Activated CD8-positive, alpha-beta T cell treated with anti-CD3 and anti-CD28 coated beads for 36 hours (primary cell): ENCODE data around the gene SPAG8. TPM values are rescaled to one million over a fixed set of nuclear protein-coding genes. Genes with fewer than 3 reads are reported as not detected.

Source experiments
- ATAC-seq: fragments of 200-7000 bp; cut with Tn5 transposase; one replicate; pipeline ENCODE4 v1.10.0; 2021; ENCODE audit warnings: mild to moderate bottlenecking, moderate library complexity
- CTCF ChIA-PET: fragments of 350-600 bp; sonication (Branson Sonifier 250); formaldehyde crosslinking; loops from one replicate; lab custom pipeline; 2021; ENCODE audit warnings: antibody characterized with exemption; lab: Charles Lee
- POLR2A ChIA-PET: fragments of 350-600 bp; sonication (Branson Sonifier 250); formaldehyde crosslinking; loops from one replicate; lab custom pipeline; 2021; ENCODE audit warnings: antibody characterized with exemption; lab: Charles Lee
- DNase-seq: peaks from one replicate; pipeline ENCODE4 v3.0.0-alpha.2; 2020
- H3K27ac Mint-ChIP-seq: one replicate; pipeline ENCODE4 v1.8.0; 2021; ENCODE audit warnings: mild to moderate bottlenecking, mixed read lengths
- H3K27me3 Mint-ChIP-seq: one replicate; pipeline ENCODE4 v1.8.0; 2021; ENCODE audit warnings: mixed read lengths
- H3K36me3 Mint-ChIP-seq: one replicate; pipeline ENCODE4 v1.8.0; 2021; ENCODE audit warnings: low read depth, mixed read lengths
- H3K4me1 Mint-ChIP-seq: one replicate; pipeline ENCODE4 v1.8.0; 2021; ENCODE audit warnings: low read depth, mixed read lengths
- H3K4me3 Mint-ChIP-seq: one replicate; pipeline ENCODE4 v1.8.0; 2021; ENCODE audit warnings: mild to moderate bottlenecking, moderate library complexity, mixed read lengths
- H3K9me3 Mint-ChIP-seq: one replicate; pipeline ENCODE4 v1.8.0; 2021; ENCODE audit warnings: mixed read lengths
- intact Hi-C: fragments of 100-400 bp; cut with micrococcal nuclease; formaldehyde crosslinking; loops from one replicate; pipeline ENCODE4 v1.10.0; 2022
- total RNA-seq, 2 experiments: library from RNA; stranded (reverse); gene quantifications; one replicate each; pipeline ENCODE4 v1.2.3, GENCODE V29; 2021
- TF ChIP-seq, protein P1 (sequence below): fragments of 200-600 bp; IDR thresholded peaks from one replicate; pipeline ENCODE4 v1.8.0; 2022; ENCODE audit warnings: antibody characterized with exemption, mild to moderate bottlenecking

SPAG8 gene
- total RNA-seq, 2 experiments from 2014 or later: 0.63 to 1.1 TPM

DNA sequence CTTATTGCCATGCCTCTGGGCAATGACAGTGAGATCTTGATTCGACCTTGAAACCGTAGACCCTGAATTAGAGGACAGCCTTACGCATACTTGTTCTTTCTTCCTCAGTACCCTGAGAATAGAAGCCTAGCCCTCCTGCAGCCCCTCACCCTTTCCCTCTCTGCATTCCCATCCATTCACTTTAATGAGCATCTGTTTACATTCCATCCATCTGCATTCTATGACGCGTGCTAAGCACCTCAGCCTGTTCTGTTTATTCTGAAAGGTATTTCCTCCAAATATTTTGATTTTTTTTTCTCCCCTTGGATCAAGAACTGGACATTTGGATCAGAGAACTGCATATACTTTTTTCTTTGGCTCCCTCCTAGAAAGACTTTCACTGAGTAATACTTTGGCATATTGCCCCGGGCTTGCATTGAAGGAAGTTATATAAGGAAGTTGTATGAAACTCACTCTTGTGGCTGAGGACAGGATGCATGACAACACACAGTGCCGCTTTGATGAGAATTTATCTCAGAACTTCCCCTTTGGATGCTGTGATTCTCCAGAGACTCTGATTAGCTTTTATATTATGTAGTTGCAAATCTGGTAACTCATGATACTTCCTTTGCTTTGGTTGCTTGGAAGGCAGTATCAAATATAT lies 32.7 kb upstream of the SPAG8 start:
- H3K4me1 Mint-ChIP-seq: peaks cover 39% of the 10 kb centered on the region
- DNase-seq (peak; percentile 37), ATAC-seq (no peak)
- intact Hi-C loops: no loop called here
- H3K27me3 Mint-ChIP-seq: no peaks in the 10 kb centered on the region
- H3K36me3 Mint-ChIP-seq: no peaks in the 10 kb centered on the region
- H3K27ac Mint-ChIP-seq: no peak overlapping the region
- no peaks in the 10 kb centered on the region for H3K9me3 Mint-ChIP-seq
- TF ChIP-seq, protein P1, sequence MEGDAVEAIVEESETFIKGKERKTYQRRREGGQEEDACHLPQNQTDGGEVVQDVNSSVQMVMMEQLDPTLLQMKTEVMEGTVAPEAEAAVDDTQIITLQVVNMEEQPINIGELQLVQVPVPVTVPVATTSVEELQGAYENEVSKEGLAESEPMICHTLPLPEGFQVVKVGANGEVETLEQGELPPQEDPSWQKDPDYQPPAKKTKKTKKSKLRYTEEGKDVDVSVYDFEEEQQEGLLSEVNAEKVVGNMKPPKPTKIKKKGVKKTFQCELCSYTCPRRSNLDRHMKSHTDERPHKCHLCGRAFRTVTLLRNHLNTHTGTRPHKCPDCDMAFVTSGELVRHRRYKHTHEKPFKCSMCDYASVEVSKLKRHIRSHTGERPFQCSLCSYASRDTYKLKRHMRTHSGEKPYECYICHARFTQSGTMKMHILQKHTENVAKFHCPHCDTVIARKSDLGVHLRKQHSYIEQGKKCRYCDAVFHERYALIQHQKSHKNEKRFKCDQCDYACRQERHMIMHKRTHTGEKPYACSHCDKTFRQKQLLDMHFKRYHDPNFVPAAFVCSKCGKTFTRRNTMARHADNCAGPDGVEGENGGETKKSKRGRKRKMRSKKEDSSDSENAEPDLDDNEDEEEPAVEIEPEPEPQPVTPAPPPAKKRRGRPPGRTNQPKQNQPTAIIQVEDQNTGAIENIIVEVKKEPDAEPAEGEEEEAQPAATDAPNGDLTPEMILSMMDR: no peak
- POLR2A ChIA-PET: interaction anchor here (1.1 kb wide), 1 partner anchor 9 kb away, joined by 3 read pairs; no protein-coding TSS in a partner anchor
- H3K4me3 Mint-ChIP-seq: no peak overlapping the region
- CTCF ChIA-PET: interaction anchor here (1.1 to 2.9 kb wide), 6 partner anchors 9 to 291 kb away, joined by 3 to 11 read pairs (median 4); partner anchors contain the start of genes FAM221B and TMEM8B

DNA sequence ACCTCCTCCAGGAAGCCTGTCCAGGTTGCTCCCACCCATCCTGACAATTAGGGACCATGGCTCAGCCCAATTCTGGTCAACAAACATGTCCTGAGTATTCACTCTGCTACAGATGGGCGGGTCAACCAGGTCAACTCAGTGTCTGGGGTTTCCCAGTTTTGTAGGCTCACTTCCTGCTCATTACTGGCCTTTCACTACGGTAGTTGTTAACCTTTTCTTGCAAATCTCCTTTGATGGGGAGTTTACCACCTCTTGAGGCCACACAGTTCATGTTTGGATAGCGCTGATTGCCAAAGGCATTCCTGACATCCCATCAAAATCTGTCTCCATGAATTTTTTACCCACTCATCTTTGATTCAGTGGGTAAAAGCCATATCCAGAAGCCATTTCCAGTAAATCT lies 30.7 kb upstream of the SPAG8 start:
- H3K36me3 Mint-ChIP-seq: no peaks in the 10 kb centered on the region
- ChIA-PET CTCF (interaction anchor here (0.6 to 2.9 kb wide), 4 partner anchors 17 to 104 kb away, joined by 3 to 11 read pairs (median 5); no protein-coding TSS in a partner anchor), POLR2A (no interaction called here)
- H3K4me1 Mint-ChIP-seq: peaks cover 32% of the 10 kb centered on the region
- peak overlapping the region; percentile 6 for H3K27ac Mint-ChIP-seq
- peak; percentile 59 for ATAC-seq
- no peak overlapping the region for H3K4me3 Mint-ChIP-seq
- intact Hi-C loops: no loop called here
- no peaks in the 10 kb centered on the region for H3K9me3 Mint-ChIP-seq
- H3K27me3 Mint-ChIP-seq: no peaks in the 10 kb centered on the region
- TF ChIP-seq, protein P1: no peak
- peak; percentile 18 for DNase-seq

DNA sequence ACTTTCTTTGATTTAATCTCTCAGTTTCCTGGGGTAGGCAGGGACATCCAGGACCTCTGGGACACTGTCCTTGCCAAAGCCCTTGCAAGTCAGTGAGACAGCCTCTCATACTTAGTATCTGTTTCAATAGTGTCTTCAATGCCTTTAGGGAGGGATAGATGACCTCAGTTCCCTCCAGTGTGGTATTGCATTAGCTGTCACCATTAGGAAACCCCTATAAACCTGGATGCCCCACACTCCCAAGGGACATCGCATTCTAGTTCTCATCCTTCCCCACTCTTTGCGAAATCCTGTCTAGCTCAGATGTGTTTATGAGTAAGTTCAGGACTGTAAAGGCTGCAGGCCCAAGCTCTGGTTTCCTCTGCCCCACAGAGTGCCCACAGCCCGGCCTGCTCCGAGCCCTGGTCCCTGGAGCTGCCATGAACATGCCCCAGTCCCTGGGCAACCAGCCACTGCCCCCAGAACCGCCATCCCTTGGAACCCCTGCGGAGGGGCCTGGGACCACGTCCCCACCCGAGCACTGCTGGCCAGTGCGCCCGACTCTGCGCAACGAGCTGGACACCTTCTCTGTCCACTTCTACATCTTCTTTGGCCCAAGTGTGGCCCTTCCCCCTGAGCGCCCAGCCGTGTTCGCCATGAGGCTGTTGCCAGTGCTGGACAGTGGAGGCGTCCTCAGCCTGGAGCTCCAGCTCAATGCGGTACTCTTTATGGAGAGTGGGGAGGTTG lies 30.1 kb upstream of the SPAG8 start:
- H3K27ac Mint-ChIP-seq: no peak overlapping the region
- H3K4me3 Mint-ChIP-seq: no peak overlapping the region
- TF ChIP-seq, protein P1: no peak
- intact Hi-C loops: no loop called here
- ChIA-PET POLR2A (no interaction called here), CTCF (interaction anchor here (0.6 to 1.8 kb wide), 3 partner anchors 16 to 104 kb away, joined by 3 to 5 read pairs (median 5); no protein-coding TSS in a partner anchor)
- no peak for ATAC-seq
- peaks cover 26% of the 10 kb centered on the region for H3K4me1 Mint-ChIP-seq
- no peaks in the 10 kb centered on the region for H3K36me3 Mint-ChIP-seq
- no peaks in the 10 kb centered on the region for H3K9me3 Mint-ChIP-seq
- H3K27me3 Mint-ChIP-seq: no peaks in the 10 kb centered on the region
- no peak for DNase-seq

DNA sequence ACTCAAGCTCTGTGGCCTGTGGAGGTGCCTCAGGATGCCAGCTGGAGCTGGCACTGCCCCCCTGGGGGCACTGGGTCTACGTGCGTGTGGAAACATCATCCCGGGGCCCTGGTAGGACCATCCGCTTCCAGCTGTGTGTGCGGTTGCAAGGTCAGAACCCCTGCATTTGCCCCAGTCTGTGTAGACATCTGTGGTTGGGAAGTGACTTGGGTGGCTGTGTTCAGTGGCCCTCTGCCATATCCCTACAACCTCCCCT lies 29.5 kb upstream of the SPAG8 start:
- ChIA-PET CTCF (interaction anchor here (1.4 kb wide), 1 partner anchor 62 kb away, joined by 5 read pairs; no protein-coding TSS in a partner anchor), POLR2A (no interaction called here)
- no peaks in the 10 kb centered on the region for H3K9me3 Mint-ChIP-seq
- no peaks in the 10 kb centered on the region for H3K27me3 Mint-ChIP-seq
- TF ChIP-seq, protein P1: no peak
- H3K4me3 Mint-ChIP-seq: no peak overlapping the region
- no peak overlapping the region for H3K27ac Mint-ChIP-seq
- peaks cover 22% of the 10 kb centered on the region for H3K4me1 Mint-ChIP-seq
- DNase-seq: no peak
- H3K36me3 Mint-ChIP-seq: no peaks in the 10 kb centered on the region
- ATAC-seq: no peak
- intact Hi-C loops: no loop called here
